GM12892 (cell line): ENCODE data around the gene FASLG.

ENCODE experiments used
- POLR2A ChIP-seq: IDR thresholded peaks from 2 replicates; pipeline ENCODE4 v1.6.1; 2011; ENCODE audit warnings: low read depth, low read length, control low read depth
- POLR2AphosphoS5 ChIP-seq: IDR thresholded peaks from 2 replicates; pipeline ENCODE4 v1.6.1; 2011; ENCODE audit warnings: low read depth, low read length, control low read depth
- TAF1 ChIP-seq: IDR thresholded peaks from 2 replicates; pipeline ENCODE4 v1.6.1; 2011; ENCODE audit warnings: low read depth, mild to moderate bottlenecking, control low read depth, low read length, borderline replicate concordance

GRCh38 chr1:172679000-172679772 is 20.3 kb downstream of the FASLG start:
- TF ChIP-seq POLR2A (no peak), POLR2AphosphoS5 (no peak), TAF1 (no peak)
